IMR-90 (cell line): ENCODE data around the gene TRIM49C.
"Not testable (repeated sequence)": the region's sequence is repeated elsewhere in the genome, so short reads cannot be mapped to it uniquely, and the experiment has no call there.

Source experiments
- CTCF ChIP-seq: conservative IDR thresholded peaks from 2 replicates; pipeline ENCODE4 v1.5.1; 2012; ENCODE audit warnings: mild to moderate bottlenecking, low read depth, low read length, improper control_type of control experiment
- NFE2L2 ChIP-seq: fragments of 150-350 bp; IDR thresholded peaks from 2 replicates; pipeline ENCODE4 v1.6.1; 2016; ENCODE audit warnings: low read depth, mild to moderate bottlenecking, low read length
- POLR2A ChIP-seq: IDR thresholded peaks from 2 replicates; pipeline ENCODE4 v1.6.1; 2012; ENCODE audit warnings: mild to moderate bottlenecking, low read depth, low read length
- RAD21 ChIP-seq: IDR thresholded peaks from 2 replicates; pipeline ENCODE4 v1.6.1; 2012; ENCODE audit warnings: low read length, improper control_type of control experiment
- RCOR1 ChIP-seq: IDR thresholded peaks from 2 replicates; pipeline ENCODE4 v1.6.1; 2012; ENCODE audit warnings: mild to moderate bottlenecking, low read length, improper control_type of control experiment; ENCODE audit not compliant: insufficient replicate concordance
- RFX5 ChIP-seq: IDR thresholded peaks from 2 replicates; pipeline ENCODE4 v1.8.0; 2012; ENCODE audit warnings: low read depth, mild to moderate bottlenecking, low read length, moderate library complexity
- SMC3 ChIP-seq: fragments of 150-350 bp; IDR thresholded peaks from 2 replicates; pipeline ENCODE4 v1.6.1; 2016; ENCODE audit warnings: low read depth, mild to moderate bottlenecking, antibody characterized with exemption, low read length, moderate library complexity
- USF2 ChIP-seq: fragments of 150-350 bp; IDR thresholded peaks from 2 replicates; pipeline ENCODE4 v1.6.1; 2017; ENCODE audit warnings: mild to moderate bottlenecking, antibody characterized with exemption, low read length, low read depth

- not testable (repeated sequence) for TF ChIP-seq CTCF, NFE2L2, RFX5, SMC3, RCOR1, USF2, RAD21, POLR2A
Observed at GRCh38 chr11:90052311-90052710, 21.4 kb downstream of the TRIM49C start.
